Occipital lobe (tissue), 2 donors: ENCODE measurements around the gene FBXL14. TPM values are rescaled to one million over a fixed set of nuclear protein-coding genes. Genes with fewer than 3 reads are reported as not detected.
"Not testable (repeated sequence)": the region's sequence is repeated elsewhere in the genome, so short reads cannot be mapped to it uniquely, and the experiment has no call there.

Experiments used
- DNase-seq: peaks from one replicate; lab custom pipeline; 2025; lab: John Stamatoyannopoulos, UW
- total RNA-seq: library from RNA; depleted of rRNA; stranded (reverse); fragments of >200 nt; gene quantifications from one replicate; pipeline ENCODE4 v1.2.3, GENCODE V29; 2014

Gene FBXL14
- total RNA-seq, 1 donor from 2014 or later = 25.3 TPM

GRCh38 chr12:1573960-1574864 lies 20.2 kb downstream of the FBXL14 start:
- no peak for DNase-seq

GRCh38 chr12:1572731-1573130 lies 21.6 kb downstream of the FBXL14 start:
- no peak for DNase-seq

GRCh38 chr12:1567852-1568251 lies 26.5 kb downstream of the FBXL14 start:
- DNase-seq = no peak

GRCh38 chr12:1566449-1567135 lies 27.8 kb downstream of the FBXL14 start:
- no peak for DNase-seq

- DNase-seq = no peak
Observed at GRCh38 chr12:1565172-1565571, 29.2 kb downstream of the FBXL14 start.

- no peak for DNase-seq
Observed at GRCh38 chr12:1564067-1564466, 30.3 kb downstream of the FBXL14 start.

- no peak for DNase-seq
Observed at GRCh38 chr12:1562813-1563407, 31.5 kb downstream of the FBXL14 start.

GRCh38 chr12:1560704-1561103 lies 33.7 kb downstream of the FBXL14 start:
- DNase-seq = no peak

- DNase-seq = no peak
Observed at GRCh38 chr12:1559676-1560091, 34.7 kb downstream of the FBXL14 start.

GRCh38 chr12:1558108-1558507 lies 36.3 kb downstream of the FBXL14 start:
- DNase-seq = not testable (repeated sequence)

GRCh38 chr12:1553987-1554982 lies 40.1 kb downstream of the FBXL14 start:
- DNase-seq = no peak

- DNase-seq = no peak
Observed at GRCh38 chr12:1553536-1553935, 40.8 kb downstream of the FBXL14 start.

- DNase-seq = no peak
Observed at GRCh38 chr12:1552911-1553491, 41.4 kb downstream of the FBXL14 start.

GRCh38 chr12:1552171-1552570 lies 42.2 kb downstream of the FBXL14 start:
- no peak for DNase-seq

GRCh38 chr12:1551496-1551895 lies 42.9 kb downstream of the FBXL14 start:
- no peak for DNase-seq

- no peak for DNase-seq
Observed at GRCh38 chr12:1546931-1547640, 47.3 kb downstream of the FBXL14 start.

GRCh38 chr12:1544996-1545700 lies 49.2 kb downstream of the FBXL14 start:
- DNase-seq = no peak

GRCh38 chr12:1542599-1542998 lies 51.8 kb downstream of the FBXL14 start:
- no peak for DNase-seq

GRCh38 chr12:1540690-1541089 lies 53.7 kb downstream of the FBXL14 start:
- DNase-seq = no peak
